Measurements from ENCODE around the gene ELP1.
"Not testable (repeated sequence)": the region's sequence is repeated elsewhere in the genome, so short reads cannot be mapped to it uniquely, and the experiment has no call there.

The ELP1 gene

DNA sequence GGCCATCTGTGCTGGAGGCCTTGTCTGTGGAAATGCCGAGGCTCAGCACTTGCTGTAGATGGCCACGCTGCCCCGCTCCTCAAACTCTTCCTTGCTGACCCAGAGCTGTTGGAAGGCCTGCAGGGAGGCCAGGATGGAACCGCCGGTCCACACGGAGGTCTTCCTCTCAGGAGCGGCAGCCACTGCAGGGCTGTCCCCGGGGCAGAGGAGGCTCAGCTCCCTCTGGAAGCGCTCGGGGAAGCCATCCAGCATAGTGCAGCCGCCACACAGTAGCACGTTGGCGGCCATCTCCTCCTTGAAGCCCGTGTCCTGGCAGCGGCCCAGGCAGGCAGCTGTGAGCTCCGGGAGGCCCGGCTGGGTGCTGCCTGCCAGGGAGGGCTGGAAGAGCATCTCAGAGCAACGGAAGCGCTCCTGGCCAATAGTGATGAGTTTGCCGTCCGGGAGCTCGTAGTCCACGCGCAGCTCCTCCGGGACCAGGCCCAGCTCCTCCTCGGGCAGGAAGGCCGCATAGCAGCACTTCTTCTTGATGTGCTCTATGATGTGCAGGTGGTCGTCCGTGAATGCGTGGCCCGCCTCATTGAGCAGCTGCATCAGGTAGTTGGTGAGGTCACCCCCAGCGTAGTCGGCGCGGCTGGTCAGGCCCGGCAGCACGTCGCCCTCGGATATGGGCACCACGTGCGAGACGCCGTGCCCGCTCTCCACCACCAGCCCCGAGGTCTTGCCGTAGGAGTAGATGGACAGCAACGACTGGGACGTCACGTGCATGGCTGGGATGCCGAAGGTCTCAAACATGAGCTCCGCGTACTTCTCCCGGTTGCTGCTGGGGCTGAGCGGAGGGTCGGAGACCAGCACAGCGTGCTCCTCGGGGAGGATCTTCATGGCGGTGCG is 79.0 kb downstream of the ELP1 start:
- DNase-seq (ENCODE audit: low read depth in 2 of 2): no peak

DNA sequence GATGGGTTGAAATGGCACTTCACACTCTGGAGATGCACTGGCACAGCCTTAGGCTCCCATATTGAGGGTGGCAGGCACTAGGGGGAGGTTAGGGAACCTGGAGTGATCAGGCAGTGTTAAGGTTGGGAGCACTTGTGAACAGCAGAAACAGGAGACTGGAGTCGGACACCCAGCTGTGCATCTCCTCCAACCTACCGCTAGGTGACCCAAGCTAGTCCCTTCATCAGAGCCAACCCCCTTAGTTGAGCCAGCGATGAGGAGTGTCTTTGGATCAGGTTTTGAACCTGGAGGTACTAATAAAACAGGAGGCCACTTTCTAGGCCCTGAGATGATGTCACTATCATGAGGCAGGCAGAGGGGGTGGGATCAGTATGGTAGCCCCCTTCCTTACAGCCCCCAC is 79.8 kb downstream of the ELP1 start:
- no peak for DNase-seq (ENCODE audit: low read depth in 2 of 2)

DNA sequence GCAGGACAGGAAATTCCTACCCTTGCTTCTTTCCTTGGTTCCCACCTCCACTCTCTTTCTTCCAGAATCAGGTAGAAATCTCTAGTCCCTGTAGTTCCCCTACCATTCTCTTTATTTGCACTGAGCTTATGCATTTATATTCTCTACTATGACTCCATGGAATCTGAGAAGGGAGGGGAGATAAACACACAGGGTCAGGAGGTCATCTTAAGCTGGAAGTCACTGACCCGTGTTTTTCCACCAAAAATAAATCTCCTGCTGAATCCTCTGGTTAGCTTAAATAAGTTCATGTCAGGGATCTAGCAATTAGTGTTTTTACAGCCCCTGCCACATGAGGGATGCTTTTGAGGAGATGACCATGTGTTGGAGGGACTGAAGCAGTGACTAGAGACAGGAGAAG is 81.8 kb downstream of the ELP1 start:
- DNase-seq (ENCODE audit: low read depth in 2 of 2): no peak

DNA sequence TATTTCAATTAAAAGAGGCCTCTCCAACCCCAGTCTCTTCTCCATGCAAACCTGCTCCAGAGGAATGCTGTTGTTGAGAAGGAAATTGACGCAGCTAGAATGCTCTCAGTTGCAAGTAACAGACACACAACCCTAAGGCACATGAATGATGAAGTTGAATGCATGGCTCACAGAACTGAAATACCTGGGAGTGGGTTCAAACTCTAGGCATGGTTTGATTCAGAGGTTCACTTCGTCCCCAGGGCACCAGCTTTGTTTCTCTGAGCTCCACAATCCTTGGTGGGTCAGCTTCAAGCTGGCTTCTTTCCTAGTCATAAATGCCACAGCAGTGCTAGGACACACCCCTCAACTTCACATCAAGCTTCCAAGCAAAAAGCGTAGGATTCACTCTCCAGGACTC is 82.8 kb downstream of the ELP1 start:
- no peak for DNase-seq (ENCODE audit: low read depth in 2 of 2)

DNA sequence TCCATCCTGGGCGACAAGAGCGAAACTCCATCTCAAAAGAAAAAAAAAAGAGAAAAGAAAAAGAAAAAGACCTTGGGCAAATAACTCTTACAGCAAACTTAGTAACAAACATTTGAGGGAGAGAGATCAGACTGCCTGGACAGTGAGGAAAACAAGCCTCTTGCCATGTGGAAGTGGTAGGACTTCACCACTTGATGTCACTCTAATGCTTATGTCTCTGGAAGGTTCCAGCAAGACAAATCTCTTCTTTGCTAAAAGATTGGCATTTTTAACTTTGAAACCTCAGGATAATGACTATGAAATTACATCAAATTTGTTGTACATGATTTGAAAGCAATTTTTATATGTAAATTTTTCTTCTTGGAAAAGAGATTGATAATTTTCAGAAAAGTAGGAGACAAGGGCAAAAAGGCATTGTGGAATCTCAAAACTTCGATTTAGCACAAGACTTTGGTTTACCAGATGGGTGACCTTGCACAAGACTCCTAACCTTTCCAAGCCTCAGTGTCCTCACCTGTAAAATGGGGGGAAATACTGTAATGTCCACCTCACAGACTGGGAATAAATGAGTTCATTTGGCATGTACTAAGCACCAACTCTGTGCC is 83.5 kb downstream of the ELP1 start:
- no peak for DNase-seq (ENCODE audit: low read depth in 2 of 2)

DNA sequence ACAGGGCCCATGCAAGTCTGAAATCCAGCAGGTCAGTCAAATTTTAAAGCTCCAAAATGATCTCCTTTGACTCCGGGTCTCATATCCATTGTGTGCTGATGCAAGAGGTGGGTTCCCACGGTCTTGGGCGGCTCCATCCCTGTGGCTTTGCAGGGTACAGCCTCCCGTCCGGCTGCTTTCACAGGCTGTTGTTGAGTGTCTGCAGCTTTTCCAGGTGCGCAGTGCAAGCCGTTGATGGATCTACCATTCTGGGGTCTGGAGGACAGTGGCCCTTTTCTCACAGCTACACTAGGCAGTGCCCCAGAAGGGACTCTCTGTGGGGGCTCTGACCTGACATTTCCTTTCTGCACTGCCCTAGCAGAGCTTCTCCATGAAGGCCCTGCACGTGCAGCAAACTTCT is 85.6 kb downstream of the ELP1 start:
- not testable (repeated sequence) for DNase-seq (ENCODE audit: low read depth in 2 of 2)

DNA sequence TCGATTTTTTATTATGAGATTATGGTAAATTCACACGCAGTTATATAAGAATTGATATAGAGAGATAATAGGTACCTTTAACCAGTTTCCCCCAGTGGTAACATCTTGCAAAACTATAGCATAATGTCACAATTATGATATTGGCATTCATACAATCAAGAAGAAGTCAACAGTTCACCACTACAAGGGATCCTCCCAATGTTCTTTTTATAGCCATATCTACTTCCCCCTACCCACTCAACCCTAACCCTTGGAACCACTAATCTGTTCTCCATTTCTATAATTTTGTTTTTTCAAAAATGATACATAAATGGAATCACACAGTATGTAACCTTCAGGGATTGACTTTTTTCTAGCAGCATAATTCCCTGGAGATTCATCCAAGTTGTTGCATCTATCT is 88.0 kb downstream of the ELP1 start:
- DNase-seq (ENCODE audit: low read depth in 2 of 2): no peak

DNA sequence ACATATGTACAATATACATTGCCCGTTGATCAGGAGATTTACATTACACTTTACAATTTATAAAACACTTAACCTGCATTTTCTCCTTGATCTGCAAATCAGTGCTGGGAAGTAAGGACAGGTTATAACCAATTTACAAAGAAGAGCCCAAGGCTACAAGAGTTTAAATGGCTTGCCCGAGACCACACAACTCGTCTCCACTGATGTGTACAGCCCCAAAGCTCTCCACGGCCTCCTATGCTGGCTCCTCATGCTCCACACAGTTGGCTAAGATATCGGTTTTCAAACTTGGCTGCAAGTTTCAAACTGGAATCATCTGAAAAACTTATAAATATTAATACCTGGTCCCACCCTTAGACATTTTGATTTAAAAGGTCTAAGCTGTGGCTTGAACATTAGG is 88.4 kb downstream of the ELP1 start:
- DNase-seq (ENCODE audit: low read depth in 2 of 2): no peak

DNA sequence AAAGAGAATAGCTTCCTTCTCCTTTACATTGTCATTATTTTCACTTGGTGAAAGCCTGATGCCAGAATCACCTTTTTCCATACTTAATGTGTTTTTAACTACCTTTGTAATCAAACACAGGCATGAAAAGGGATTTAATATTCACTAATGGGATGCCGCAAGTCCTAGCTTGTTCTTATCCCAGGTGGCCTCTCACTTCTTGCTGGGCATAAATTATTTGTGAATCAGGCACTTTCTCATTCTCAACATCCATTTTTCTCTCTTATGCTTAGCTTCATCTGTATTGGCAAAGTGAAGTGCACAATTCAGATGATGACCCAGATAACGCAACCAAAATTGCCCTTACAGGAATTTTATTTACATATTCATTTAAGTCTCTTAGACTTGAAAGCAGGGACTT is 89.1 kb downstream of the ELP1 start:
- DNase-seq (ENCODE audit: low read depth in 2 of 2): no peak

DNA sequence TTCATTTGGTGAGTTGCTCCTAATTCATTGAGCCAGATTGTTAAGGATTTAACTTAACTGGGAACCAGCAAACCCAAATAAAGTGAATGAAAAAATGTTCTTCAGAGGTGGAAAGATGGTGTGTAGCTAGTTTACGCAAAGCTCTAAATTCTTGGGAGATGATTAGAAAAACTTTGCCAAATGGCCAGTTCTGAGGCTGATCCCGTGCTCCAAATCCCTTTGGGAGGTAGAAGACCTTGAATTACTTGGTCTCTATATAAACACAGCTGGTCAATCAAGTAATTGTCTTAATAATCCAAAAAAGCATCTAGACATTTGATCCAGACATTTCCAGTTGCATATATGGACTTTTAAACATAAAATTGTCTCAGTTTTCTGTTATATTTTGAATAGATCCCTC is 89.5 kb downstream of the ELP1 start:
- no peak for DNase-seq (ENCODE audit: low read depth in 2 of 2)

DNA sequence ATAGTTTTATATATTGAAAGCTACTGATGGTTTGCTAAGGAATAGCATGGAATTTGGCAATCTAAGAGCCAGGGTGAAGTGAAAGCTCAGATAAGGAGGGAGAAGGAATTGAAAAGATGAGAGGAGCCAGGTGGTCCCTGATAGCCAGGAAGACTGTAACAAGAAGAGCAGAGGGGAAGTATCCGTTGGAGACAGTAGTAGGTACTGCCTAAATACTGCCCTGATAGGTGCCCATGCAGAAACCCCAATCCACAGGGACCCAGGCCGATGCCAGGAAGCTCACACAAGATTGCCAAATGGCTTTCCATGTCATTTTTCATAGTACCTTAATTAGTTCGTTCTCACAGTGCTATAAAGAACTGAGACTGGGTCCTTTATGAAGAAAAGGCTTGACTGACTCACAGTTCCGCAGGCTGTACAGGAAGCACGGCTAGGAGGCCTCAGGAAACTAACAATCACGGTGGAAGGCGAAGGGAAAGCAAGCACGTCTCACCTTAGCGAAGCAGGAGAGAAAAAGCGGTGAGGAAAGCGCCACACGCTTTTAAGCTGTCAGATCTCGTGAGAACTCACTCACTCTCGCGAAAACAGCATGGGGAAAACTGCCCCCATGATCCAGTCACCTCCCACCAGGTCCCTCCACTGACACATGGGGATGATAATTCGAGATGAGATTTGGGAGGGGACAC is 91.2 kb downstream of the ELP1 start:
- DNase-seq (ENCODE audit: low read depth in 2 of 2): no peak

DNA sequence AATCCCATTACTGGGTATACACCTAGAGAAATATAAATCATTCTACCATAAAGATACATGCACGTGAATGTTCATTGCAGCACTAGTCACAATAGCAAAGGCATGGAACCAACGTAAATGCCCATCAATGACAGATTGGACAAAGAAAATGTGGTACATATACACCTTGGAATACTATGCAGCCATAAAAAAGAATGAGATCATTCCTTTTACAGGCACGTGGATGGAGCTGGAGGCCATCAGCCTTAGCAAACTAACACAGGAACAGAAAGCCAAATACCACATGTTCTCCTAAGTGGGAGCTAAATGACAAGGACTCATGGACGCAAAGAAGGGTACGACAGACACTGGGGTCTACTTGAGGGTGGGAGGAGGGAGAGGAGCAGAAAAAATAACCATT is 94.4 kb downstream of the ELP1 start:
- not testable (repeated sequence) for DNase-seq (ENCODE audit: low read depth in 2 of 2)

DNA sequence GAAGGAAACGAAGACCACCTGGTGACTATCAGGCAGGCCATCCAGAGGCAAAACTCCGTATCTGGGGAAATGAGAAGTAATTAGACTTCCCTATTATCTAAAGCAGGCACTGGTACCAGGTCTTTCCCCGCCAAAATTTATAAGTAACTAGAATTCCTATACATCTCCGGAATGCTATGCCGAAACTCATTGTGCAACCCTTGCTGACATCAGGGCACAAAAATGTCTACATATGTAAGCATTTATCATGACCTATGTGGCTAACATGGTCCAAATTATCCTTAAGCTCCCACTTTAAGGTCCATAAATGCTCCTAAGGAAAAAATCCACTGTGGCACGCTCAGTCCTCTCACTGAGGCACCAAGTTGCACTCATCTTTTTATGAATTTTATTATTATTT is 95.9 kb downstream of the ELP1 start:
- no peak for DNase-seq (ENCODE audit: low read depth in 2 of 2)

DNA sequence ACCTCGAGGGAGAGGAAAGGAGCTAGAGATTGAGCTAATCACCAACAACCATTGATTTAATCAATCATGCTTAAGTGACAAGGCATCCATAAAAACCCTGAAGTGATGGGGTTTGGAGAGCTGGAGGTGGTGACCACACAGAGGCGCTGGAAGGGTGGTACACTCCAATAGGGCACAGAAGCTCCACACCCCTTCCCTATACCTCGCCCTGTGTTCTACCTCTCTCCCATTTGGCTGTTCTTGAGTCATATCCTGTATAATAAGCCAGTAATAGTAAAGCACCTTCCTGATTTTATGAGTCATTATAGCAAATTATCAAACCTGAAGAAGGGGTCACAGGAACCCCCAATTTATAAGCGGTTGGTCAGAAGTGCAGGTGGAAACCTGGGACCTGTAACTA is 96.4 kb downstream of the ELP1 start:
- no peak for DNase-seq (ENCODE audit: low read depth in 2 of 2)

DNA sequence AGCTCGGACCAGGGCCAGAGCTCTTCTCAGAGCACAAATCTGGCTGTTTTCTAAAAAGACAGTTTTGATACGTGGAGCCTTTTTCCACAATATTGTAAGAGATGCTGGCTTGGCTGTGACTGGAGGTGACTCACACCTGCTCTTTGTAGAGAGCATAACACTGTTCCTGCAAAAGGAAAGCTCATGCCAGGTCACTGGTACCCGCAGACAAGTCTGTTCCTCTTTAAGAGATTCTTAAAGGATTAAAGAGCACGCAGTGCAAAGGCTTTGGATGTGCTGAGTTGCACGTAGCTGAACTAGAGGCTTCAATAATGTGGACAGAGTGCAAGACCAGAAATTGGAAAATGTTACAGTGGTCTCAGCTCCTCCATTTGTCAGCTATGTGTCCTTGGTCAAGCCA is 97.1 kb downstream of the ELP1 start:
- no peak for DNase-seq (ENCODE audit: low read depth in 2 of 2)

DNA sequence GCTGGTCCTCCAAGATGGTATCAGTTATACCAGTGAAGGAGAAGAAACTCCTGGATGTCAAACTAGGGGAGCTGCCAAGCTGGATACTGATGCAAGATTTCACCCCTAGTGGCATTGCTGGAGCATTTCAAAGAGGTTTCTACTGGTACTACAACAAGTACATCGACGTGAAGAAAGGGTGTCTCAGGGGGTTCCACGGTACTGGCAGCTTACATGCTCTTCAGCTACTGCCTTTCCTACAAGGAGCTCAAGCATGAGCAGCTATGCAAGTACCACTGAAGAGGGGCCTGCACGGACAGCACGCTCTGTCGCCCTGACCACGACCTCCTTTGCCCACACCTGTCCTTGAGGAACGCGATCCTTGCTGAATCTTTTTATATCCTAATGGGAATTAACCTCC is 97.6 kb downstream of the ELP1 start:
- no peak for DNase-seq (ENCODE audit: low read depth in 2 of 2)

DNA sequence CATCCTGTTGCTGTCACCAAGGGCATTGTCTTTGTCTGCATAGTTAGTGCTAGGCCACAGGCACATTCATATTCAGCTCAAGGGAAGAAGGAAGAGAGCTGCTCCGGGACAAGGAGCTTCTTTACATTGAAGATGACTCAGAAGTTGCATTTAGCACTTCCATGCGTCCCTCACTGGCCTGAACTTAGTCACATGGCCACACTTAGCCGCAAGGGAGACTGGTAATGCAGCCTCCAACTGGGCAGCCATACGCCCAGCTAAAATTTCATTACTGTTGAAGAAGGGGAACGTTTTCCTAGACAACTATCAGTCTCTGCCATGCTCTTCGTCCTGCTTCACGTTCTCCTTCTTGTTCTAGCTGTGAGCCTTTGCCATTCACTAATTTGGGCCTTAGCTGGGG is 98.1 kb downstream of the ELP1 start:
- DNase-seq (ENCODE audit: low read depth in 2 of 2): no peak

DNA sequence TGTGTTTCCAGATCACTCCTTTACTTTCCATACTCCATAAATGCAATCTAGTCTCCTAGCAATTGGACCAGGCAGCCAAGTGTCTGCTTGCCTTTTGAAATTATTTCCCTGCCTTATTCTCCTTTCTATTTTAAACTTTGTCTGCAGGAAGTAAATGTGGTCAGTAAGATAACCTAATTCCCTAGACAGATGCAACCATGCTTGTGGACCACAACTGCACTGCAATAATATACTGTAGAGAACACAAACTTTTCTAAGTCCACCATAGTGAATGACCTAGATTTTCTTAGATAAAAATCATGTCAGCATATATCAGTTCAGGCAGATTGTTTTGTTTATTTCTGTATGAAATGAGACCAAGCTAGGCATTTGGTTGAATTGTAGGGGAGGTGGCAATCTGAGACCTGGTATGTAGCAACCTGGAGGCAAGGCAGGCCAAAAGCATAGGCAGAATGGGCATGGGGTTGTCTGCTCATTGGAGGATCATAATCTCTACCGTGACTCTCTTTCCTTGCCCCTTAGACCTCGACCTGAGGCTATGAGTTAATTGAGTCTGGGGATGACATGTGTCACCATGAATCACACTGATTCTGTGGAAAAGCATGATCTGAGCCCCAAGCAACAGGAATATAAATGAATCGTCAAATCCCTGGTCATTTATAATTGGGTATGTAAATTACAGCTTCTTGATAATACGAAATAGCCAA is 98.8 kb downstream of the ELP1 start:
- DNase-seq (ENCODE audit: low read depth in 2 of 2): no peak

DNA sequence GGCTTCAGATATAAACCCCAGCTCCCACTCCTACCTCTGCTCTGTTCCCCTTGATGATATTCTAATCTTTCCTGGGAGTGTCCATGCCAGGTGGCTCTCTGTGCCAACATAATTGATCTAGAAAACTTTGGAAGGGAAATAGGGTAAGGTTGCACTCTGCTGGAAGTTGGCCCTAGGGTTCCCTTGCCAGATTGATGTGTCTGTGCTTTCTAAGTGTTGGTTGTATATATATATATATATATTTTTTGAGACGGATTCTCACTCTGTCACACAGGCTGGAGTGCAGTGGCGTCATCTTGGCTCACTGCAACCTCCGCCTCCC is 101.8 kb downstream of the ELP1 start:
- DNase-seq (ENCODE audit: low read depth in 2 of 2): no peak

DNA sequence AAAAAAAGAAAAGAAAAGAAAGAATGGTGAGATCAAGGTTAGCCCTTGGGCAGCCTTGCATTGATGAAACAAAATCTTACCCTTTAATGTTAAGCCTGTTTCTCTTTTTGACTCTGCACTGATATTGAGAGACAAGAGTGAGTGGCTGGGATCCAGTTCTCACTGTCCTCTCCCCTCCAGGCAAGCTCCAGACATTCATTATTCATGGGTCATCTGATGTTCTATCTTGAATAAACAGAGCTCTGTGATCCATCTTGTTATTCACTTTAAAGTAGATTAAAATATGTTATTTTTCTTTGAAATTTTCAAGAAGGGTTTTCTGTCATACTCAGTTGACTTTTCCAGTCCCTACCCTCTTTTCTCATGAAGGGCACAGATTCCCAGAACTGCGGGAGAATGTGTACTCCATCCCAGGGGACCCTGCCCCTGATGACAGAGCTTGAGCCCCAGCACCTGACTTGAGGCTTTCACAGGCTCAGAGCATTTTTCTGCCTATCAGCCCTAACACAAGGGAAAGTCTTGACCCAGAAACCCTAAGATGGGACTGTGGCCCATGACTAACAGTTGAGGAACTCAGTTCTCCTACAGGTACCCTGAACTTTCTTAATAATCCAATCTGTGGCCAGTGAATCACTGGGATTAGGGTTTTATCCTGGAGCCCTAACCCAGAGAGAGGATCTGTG is 102.3 kb downstream of the ELP1 start:
- no peak for DNase-seq (ENCODE audit: low read depth in 2 of 2)

DNA sequence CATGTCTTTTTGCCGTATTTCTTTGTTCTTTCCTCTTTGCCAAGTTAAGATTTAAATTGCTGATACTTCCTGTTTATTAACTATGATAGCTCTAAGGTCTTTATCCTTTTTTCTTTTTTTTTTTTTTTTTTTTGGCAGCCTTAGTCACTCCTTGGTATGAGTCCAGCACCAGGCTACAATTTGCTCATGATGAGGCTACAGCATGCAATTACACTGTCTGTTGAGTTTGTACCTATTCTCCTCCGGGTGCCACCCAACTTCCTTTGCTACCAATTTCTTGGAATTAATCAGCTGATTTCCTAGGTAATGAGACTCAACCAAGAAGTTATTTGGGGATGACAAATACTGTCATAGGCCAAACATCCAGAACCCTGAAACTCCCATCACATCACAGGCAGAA is 103.7 kb downstream of the ELP1 start:
- no peak for DNase-seq (ENCODE audit: low read depth in 2 of 2)

DNA sequence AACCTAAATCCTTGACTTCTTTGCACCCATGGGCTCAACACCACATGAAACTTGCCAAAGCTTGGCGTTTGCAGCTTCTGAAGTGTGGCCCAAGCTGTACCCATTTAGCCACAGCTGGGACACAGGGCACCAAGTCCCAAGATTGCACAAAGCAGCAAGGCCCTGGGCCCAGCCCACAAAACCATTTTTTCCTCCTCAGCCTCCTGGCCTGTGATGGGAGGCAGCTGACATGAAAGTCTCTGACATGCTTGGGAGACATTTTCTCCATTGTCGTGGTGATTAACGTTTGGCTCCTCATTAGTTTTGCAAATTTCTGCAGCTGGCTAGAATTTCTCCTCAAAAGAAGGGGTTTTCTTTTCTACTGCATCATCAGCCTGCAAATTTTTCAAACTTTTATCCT is 110.1 kb downstream of the ELP1 start:
- DNase-seq (ENCODE audit: low read depth in 2 of 2): no peak
